Fibroblast of skin of abdomen (primary cell): ENCODE data around the gene PCSK2.

Source experiments
- DNase-seq: peaks from one replicate; pipeline ENCODE4 v3.0.0-alpha.2; 2013

The PCSK2 gene

GRCh38 chr20:17452441-17452840 is 225.6 kb downstream of the PCSK2 start:
- DNase-seq = no peak

GRCh38 chr20:17453592-17453991 is 226.8 kb downstream of the PCSK2 start:
- no peak for DNase-seq

GRCh38 chr20:17456279-17456678 is 229.4 kb downstream of the PCSK2 start:
- DNase-seq = no peak

GRCh38 chr20:17457079-17457478 is 230.2 kb downstream of the PCSK2 start:
- DNase-seq = no peak

GRCh38 chr20:17457588-17458190 is 230.8 kb downstream of the PCSK2 start:
- DNase-seq = peak; percentile 89

- no peak for DNase-seq
Observed at GRCh38 chr20:17460119-17460518, 233.3 kb downstream of the PCSK2 start.

- no peak for DNase-seq
Observed at GRCh38 chr20:17461941-17462340, 235.1 kb downstream of the PCSK2 start.

GRCh38 chr20:17463711-17464110 is 236.9 kb downstream of the PCSK2 start:
- peak; percentile 58 for DNase-seq

GRCh38 chr20:17465236-17465635 is 238.4 kb downstream of the PCSK2 start:
- DNase-seq = no peak

- no peak for DNase-seq
Observed at GRCh38 chr20:17466641-17467040, 239.8 kb downstream of the PCSK2 start.

GRCh38 chr20:17467120-17467655 is 240.3 kb downstream of the PCSK2 start:
- no peak for DNase-seq

GRCh38 chr20:17468073-17468840 is 241.4 kb downstream of the PCSK2 start:
- DNase-seq = no peak

GRCh38 chr20:17469246-17470030 is 242.6 kb downstream of the PCSK2 start:
- no peak for DNase-seq

- no peak for DNase-seq
Observed at GRCh38 chr20:17470521-17470920, 243.7 kb downstream of the PCSK2 start.

- DNase-seq = no peak
Observed at GRCh38 chr20:17470973-17471372, 244.1 kb downstream of the PCSK2 start.

GRCh38 chr20:17471606-17472187 is 244.9 kb downstream of the PCSK2 start:
- no peak for DNase-seq

GRCh38 chr20:17473659-17474058 is 246.8 kb downstream of the PCSK2 start:
- no peak for DNase-seq

- DNase-seq = no peak
Observed at GRCh38 chr20:17479063-17479657, 252.3 kb downstream of the PCSK2 start.

- no peak for DNase-seq
Observed at GRCh38 chr20:17480696-17481095, 253.9 kb downstream of the PCSK2 start.

GRCh38 chr20:17481661-17482060 is 254.8 kb downstream of the PCSK2 start:
- DNase-seq = no peak

- DNase-seq = no peak
Observed at GRCh38 chr20:17482536-17482935, 255.7 kb downstream of the PCSK2 start.

GRCh38 chr20:17485017-17485416 is 258.2 kb downstream of the PCSK2 start:
- DNase-seq = no peak
